Sigmoid colon (tissue), 3 donors: ENCODE results near the gene ENTPD1.

Experiments used
- POLR2A ChIP-seq, 2 donors: fragments of 450-650 bp; IDR thresholded peaks; one replicate each; pipeline ENCODE4 v1.6.1; 2016; ENCODE audit warnings: antibody characterized with exemption in 2 of 2, mild to moderate bottlenecking in 2 of 2, moderate library complexity in 2 of 2
- TF ChIP-seq, protein P1 (sequence below), 4 experiments: fragments of 450-650 bp in 3 of 4; fragments of 200-600 bp in 1 of 4; IDR thresholded peaks; one replicate each; pipeline ENCODE4 v1.5.1; 2016 to 2019; ENCODE audit warnings: antibody characterized with exemption in 4 of 4, mild to moderate bottlenecking in 3 of 4, moderate library complexity in 2 of 4

DNA sequence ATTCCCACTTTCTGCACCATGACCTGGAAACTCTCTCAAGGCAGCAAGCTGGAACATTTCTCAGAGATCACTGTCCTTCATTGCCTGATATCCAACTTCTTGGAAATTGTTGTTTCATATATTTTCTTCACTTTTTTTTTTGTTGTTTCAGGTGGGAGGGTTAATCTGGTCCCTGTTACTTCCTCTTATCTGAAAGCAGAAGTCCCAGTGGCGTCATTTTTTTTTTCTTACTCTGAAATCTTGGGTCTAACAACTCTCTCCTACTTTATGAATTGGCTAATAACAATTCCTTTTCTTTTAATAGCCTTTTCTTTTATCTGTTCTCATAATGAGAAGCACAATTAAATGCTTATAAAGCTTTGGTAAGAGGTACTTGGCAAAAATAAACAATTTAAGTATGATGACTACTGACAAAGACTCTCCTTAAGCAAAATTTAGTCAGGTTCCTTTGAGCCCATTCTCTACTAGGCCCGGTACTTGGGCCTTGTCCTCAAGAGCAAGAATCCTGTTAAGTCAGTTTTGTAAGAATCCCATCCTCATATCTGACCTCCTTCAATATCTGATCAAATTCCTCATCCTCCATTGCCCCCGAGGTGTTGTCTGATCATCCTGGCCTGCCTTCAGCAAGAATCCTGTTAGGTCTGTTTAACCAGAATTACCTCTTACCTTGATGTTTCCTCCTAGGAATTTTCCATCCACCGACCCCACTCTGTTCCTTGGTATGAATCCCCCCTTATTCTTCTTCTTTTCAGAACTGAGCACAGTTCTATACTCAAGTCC lies 140.3 kb downstream of the ENTPD1 start:
- TF ChIP-seq, protein P1, sequence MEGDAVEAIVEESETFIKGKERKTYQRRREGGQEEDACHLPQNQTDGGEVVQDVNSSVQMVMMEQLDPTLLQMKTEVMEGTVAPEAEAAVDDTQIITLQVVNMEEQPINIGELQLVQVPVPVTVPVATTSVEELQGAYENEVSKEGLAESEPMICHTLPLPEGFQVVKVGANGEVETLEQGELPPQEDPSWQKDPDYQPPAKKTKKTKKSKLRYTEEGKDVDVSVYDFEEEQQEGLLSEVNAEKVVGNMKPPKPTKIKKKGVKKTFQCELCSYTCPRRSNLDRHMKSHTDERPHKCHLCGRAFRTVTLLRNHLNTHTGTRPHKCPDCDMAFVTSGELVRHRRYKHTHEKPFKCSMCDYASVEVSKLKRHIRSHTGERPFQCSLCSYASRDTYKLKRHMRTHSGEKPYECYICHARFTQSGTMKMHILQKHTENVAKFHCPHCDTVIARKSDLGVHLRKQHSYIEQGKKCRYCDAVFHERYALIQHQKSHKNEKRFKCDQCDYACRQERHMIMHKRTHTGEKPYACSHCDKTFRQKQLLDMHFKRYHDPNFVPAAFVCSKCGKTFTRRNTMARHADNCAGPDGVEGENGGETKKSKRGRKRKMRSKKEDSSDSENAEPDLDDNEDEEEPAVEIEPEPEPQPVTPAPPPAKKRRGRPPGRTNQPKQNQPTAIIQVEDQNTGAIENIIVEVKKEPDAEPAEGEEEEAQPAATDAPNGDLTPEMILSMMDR (IDR thresholded peaks at IDR 0.05), result no peak
- TF ChIP-seq POLR2A (IDR thresholded peaks at IDR 0.05), result no peak
